Transverse colon (tissue), 4 donors: Measurements from ENCODE around the gene LRSAM1.

Source experiments
- CTCF ChIP-seq, 5 experiments: fragments of 200-600 bp in 3 of 5; fragments of 450-650 bp in 2 of 5; sonication (generic) in 3 of 5; IDR thresholded peaks; 1 replicate in 2 of 5; 2 replicates in 3 of 5; pipeline ENCODE4 v1.5.1; 2016 to 2017; ENCODE audit warnings: antibody characterized with exemption in 5 of 5, inconsistent platforms in 3 of 5, mild to moderate bottlenecking in 2 of 5, moderate library complexity in 1 of 5
- EP300 ChIP-seq: sonication (generic); formaldehyde crosslinking; IDR thresholded peaks from one replicate; pipeline ENCODE4 v1.6.1; 2017; ENCODE audit warnings: antibody characterized with exemption, low read depth
- POLR2A ChIP-seq: fragments of 450-650 bp; IDR thresholded peaks from one replicate; pipeline ENCODE4 v1.6.1; 2016; ENCODE audit warnings: antibody characterized with exemption, mild to moderate bottlenecking, moderate library complexity
- POLR2AphosphoS5 ChIP-seq, 3 donors: sonication (generic); formaldehyde crosslinking; IDR thresholded peaks; one replicate each; pipeline ENCODE4 v1.6.1; 2016; ENCODE audit warnings: antibody characterized with exemption in 3 of 3

GRCh38 chr9:127527560-127528268 lies 76.4 kb downstream of the LRSAM1 start:
- TF ChIP-seq CTCF (IDR thresholded peaks at IDR 0.05), result no peak
- TF ChIP-seq POLR2AphosphoS5 (IDR thresholded peaks at IDR 0.05), result no peak
- no peak for TF ChIP-seq EP300
- TF ChIP-seq POLR2A, result no peak
